Stimulated activated CD8-positive, alpha-beta memory T cell treated with anti-CD3 and anti-CD28 coated beads, Interleukin-4, amount 100 ng/mL, for 4 hours (primary cell): Measurements from ENCODE around the gene MAGEA9.
A peak's percentile ranks its signal among the peaks of the same experiment; 100 is the strongest.
"Not testable (repeated sequence)": the region's sequence is repeated elsewhere in the genome, so short reads cannot be mapped to it uniquely, and the experiment has no call there.

Source experiments
- DNase-seq, 2 donors: peaks; one replicate each; pipeline ENCODE4 v3.0.0-alpha.2; 2020; ENCODE audit warnings: low read depth in 2 of 2, low spot score in 1 of 2

The MAGEA9 gene

DNA sequence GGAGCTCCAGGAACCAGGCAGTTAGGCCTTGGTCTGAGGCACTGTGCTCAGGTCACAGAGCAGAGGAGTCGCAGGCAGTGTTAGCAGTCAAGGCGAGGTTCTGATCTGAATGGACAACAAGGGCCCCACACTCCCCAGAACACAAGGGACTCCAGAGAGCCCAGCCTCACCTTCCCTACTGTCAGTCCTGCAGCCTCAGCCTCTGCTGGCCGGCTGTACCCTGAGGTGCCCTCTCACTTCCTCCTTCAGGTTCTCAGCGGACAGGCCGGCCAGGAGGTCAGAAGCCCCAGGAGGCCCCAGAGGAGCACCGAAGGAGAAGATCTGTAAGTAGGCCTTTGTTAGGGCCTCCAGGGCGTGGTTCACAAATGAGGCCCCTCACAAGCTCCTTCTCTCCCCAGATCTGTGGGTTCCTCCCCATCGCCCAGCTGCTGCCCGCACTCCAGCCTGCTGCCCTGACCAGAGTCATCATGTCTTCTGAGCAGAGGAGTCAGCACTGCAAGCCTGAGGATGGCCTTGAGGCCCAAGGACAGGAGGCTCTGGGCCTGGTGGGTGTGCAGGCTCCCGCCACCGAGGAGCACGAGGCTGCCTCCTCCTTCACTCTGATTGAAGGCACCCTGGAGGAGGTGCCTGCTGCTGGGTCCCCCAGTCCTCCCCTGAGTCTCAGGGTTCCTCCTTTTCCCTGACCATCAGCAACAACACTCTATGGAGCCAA, 26.2 kb downstream of the MAGEA9 start:
- DNase-seq: no peak

DNA sequence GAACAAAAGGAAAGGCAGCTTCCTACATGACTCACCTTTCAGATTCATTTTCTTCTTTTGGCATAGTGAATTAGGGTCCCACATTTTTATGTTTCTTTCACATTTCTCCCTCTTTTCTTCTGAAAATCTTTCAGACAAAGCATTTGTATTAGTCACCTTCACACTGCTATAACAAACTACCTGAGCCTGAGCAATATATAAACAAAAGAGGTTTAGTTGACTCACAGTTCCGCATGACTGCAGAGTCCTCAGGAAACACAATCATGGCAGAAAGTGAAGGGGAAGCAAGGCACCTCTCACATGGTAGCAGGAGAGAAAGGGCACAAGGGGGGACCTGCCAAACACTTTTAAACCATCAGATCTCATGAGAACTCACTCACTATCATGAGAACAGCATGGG, 36.9 kb downstream of the MAGEA9 start:
- no peak for DNase-seq

DNA sequence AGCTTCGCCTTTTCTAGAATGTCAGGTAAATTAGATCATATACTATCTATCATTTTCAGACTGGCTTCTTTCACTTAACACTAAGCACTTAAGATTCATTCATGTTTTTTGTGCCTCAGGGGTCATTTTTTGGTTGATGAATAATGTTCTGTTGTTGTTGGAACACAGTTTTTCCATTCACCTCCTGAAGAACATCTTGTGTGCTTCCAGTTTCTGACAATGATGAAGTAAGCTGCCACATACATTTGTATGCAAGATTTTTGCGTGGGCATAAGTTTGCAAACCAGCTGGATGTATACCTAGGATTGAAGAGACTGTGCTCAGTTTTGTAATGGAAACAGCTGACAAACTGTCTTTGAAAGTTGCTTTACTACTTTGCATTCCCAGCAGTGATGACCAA, 37.6 kb downstream of the MAGEA9 start:
- no peak for DNase-seq

DNA sequence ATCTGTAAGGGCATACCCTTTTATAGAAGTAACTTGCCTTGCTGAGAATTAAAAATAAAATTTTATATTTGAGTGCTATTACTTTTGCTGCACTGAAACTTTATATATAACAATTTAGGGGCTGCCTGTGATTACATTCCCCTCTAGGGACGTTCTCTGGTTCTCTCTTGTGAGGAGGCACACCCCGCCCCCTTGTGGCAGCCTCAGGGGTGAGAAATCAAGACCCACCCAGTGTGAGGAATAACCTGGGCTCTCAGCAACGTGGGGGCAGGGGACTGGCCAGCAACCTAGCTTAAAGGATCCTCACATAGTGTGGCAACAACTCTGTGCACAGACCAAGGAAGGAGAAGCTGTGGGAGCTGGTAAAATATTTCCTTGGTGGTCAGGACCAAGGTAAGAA, 43.7 kb downstream of the MAGEA9 start:
- DNase-seq: no peak

DNA sequence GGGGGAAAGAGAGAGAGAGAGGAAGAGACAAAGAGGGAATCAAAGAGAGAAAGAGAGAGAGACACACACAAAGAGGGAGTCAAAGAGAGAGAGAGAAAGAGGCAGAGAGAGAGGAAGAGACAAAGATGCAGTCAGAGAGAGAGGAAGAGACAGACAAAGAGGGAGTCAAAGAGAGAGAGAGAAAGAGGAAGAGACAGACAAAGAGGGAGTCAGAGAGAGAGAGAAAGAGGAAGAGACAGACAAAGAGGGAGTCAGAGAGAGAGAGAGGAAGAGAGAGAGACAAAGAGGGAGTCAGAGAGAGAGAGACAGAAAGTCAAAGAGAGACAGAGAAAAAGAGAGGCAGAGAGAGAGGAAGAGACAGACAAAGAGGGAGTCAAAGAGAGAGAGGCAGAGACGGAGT, 45.5 kb downstream of the MAGEA9 start:
- no peak for DNase-seq

DNA sequence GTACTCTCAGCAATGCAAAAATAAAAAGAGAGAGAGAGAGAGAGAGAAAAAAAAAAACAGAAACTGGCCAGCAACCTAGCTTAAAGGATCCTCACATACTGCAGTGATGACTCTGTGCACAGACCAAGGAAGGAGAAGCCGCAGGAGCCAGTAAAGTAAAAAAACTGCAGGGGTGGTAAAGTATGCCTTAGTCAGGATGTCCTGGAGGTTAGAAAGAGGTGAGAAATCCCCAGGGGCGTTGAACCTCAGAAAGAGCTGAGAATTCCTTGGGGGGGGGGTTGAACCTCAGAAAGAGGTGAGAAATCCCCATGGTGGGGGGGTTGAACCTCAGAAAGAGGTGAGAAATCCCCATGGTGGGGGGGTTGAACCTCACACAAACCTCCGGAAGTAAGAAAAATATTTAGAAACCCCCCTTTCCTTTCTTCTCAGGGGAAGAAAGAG, 48.0 kb downstream of the MAGEA9 start:
- peak in 1 of 2 donors; percentile 15 for DNase-seq

DNA sequence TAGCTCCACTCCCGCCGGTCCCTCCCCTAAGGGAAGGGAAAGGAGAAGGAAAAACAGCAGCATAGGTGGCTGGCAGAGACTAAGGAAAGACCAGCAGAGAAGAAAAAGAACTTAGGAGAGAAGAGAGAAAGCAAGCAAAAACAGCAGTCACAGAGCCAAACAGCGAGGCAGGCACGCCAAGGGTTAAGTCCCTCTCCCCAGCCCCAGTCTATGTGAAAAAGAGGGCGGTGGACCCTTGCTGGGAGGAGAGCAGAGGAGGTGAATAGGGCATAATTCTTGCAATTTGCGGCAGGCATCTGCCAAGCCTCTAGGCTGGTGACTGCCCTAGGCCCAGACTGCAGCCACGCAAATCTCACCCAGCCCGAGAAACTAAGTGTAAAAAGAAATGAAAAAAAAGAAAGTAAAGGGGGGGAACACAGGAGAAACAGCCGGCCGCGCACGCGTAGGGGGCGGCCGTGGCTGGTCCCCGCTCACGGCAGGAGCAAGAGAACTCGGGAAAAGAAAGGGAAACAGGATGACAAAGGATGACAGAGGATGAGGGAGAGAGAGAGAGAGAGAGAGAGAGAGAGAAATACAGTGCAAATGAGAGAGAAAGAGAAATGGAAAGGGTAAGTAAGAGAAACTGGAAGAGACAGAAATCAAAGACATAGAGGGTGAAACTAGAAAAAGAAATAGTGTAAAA, 48.6 kb downstream of the MAGEA9 start:
- DNase-seq: no peak

DNA sequence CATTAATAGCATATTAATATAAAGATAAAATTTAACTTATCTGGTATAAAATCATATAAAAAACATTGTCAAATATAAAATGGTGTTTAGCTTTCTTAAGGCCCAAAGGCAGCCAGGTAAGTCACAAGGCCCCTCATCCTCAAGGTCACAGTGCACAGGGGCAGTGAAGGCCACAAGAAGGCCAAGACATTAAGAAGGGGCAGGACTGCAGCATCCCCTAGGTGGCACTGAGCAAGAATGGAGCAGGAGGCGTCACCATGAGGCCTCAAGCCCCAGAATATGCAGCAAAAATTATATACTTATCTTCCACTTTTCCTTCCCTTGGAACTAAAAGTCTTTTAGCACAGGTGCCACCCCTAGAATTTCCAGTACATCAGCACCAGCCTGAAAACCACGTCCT, 49.7 kb downstream of the MAGEA9 start:
- no peak for DNase-seq

DNA sequence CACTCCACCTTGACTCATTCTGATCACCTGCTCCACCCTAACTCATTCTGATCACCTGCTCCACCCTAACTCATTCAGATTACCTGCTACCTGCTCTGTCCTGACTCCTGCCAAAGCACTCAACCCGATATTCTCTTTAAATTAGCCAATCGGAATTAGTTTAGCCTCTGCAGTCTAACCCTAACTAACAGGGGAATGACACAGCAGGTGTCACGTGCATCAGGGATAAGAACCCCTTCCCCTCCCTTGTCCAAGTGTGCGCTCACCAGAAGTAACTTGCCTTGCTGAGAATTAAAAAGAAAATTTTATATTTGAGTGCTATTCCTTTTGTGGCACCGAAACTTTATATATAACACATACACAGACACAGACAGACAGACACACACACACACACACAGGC, 55.0 kb downstream of the MAGEA9 start:
- not testable (repeated sequence) for DNase-seq

DNA sequence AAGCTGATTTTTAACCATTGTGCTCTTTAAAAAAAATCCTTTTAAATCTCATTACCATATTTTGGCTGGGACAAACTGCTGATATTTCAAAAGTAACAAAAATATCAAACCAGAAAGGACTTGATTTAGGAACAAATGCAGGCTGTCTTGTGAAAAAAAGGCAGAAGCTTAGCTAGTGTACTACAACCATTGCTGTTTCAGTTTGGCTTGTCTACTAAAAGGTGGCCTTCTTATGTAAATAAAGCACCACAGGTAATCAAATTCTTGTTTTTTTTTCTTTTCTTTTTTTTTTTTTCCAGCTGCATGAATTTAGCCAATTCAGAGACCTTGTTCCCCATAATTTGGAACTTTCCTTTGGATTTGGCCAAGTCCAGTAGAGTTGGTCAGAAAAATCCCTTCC, 55.4 kb downstream of the MAGEA9 start:
- DNase-seq: no peak
